PFSK-1 (cell line): Measurements from ENCODE around the gene TSFM.

Experiments
- SIN3A ChIP-seq: IDR thresholded peaks from 2 replicates; pipeline ENCODE4 v1.6.1; 2012; ENCODE audit warnings: mild to moderate bottlenecking, low read length, moderate library complexity, borderline replicate concordance; ENCODE audit not compliant: insufficient read depth
- TAF1 ChIP-seq: IDR thresholded peaks from 2 replicates; pipeline ENCODE4 v1.6.1; 2012; ENCODE audit warnings: low read length, control low read depth, borderline replicate concordance; ENCODE audit not compliant: insufficient read depth

DNA sequence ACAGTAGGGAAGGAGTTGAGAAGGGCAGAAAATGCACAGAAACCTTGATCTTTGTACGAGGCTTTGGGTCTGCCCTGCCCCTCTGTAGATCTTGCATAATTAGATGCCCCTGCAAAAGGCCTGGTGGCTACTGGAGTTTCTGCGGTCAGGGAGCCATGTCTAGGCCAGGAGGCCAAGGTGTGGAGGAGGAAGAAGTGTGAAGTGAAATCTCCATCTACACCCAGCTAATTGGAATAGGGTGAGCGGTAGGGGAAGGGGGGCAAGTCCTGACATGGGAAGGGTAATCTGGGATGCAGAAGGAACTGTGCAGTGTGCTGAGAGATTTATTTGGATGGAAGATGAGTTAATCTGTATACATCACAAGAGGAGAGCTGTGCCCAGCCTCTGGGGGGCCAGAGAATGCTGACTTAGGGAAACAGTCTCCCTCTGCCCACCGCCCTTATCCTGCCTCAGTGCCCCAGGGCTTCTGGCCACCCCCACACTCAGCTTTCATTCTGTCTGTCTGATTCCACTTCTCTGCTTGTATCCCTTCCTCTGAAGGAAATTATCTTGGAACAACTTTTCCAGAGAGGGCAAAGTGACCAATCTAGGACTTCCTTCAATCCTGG lies 21.1 kb upstream of the TSFM start:
- TF ChIP-seq SIN3A = no peak
- TF ChIP-seq TAF1 = no peak
